GM18867 (cell line): ENCODE measurements around the gene PRR9.
"Not testable (repeated sequence)": the region's sequence is repeated elsewhere in the genome, so short reads cannot be mapped to it uniquely, and the experiment has no call there.

Experiments
- ATAC-seq: cut with Tn5 transposase; IDR thresholded peaks from one replicate; pipeline ENCODE4 v1.9.1; 2021; ENCODE audit warnings: mild to moderate bottlenecking, moderate library complexity; ENCODE audit not compliant: unreplicated experiment

Gene PRR9

GRCh38 chr1:153217212-153217611 lies at the start of gene PRR9:
Gene PRR9 (plus strand): TSS chr1:153217584. CDS start chr1:153218145, 561 bp downstream.
- ATAC-seq: no peak

DNA sequence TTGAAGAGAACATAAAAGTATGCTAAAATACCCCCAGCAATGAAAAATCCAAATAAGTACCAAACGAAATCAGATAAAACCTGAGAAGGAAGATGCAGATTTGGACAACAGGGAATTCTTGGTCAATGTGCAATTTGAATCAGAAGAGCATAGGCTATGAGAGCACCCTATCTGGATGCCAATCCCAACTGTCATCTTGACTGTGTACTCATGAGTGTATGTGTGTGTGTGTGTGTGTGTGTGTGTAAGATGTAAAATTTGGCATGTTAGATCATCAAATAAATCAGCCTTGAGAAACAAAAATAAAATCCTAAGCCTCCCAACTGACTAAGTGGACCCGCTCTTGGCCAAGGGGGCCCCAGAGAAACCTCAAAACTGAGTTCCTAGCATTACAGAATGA lies 48.7 kb upstream of the PRR9 start:
- no peak for ATAC-seq

GRCh38 chr1:153174624-153175023 lies 42.8 kb upstream of the PRR9 start:
- no peak for ATAC-seq

- ATAC-seq: no peak
Observed at GRCh38 chr1:153178922-153179321, 38.5 kb upstream of the PRR9 start.

DNA sequence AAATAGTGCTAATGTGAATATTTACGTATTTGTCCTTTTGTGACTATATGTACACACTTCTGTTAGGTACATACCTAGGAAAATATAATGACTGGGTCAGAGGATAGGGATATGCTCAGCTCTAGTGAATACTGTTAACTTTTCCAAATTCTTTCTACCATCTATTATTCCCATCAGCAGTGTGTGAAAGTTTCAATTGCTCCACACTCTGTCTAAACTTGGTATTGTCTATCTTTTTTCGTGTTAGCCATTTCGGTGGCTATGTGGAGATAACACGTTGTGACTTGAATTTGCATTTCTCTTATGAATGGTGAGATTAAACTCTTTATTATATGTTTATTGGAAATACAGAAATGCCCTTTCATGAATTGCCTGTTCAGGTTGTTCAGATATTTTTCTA lies 36.8 kb upstream of the PRR9 start:
- ATAC-seq: no peak

- ATAC-seq: not testable (repeated sequence)
Observed at GRCh38 chr1:153188301-153188700, 29.1 kb upstream of the PRR9 start.

DNA sequence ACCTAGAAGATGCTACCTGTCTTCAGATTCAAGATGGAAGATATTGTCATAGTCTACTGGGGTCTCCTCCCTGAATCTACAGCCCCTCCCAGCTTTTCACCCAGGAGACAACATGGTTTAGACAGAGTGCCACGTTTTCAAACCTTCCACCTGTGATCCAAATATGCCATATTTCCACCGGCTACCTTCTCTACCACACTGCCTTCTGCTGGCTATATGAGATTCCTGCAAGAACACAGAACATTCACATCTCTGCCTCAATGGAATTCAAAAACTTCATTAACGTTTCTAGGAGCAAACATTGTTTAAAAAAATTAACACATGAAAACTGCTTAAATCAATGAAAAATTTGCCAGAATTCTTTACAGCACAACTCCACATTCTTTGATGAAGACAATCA lies 27.0 kb upstream of the PRR9 start:
- no peak for ATAC-seq

- ATAC-seq: no peak
Observed at GRCh38 chr1:153192697-153193096, 24.7 kb upstream of the PRR9 start.

DNA sequence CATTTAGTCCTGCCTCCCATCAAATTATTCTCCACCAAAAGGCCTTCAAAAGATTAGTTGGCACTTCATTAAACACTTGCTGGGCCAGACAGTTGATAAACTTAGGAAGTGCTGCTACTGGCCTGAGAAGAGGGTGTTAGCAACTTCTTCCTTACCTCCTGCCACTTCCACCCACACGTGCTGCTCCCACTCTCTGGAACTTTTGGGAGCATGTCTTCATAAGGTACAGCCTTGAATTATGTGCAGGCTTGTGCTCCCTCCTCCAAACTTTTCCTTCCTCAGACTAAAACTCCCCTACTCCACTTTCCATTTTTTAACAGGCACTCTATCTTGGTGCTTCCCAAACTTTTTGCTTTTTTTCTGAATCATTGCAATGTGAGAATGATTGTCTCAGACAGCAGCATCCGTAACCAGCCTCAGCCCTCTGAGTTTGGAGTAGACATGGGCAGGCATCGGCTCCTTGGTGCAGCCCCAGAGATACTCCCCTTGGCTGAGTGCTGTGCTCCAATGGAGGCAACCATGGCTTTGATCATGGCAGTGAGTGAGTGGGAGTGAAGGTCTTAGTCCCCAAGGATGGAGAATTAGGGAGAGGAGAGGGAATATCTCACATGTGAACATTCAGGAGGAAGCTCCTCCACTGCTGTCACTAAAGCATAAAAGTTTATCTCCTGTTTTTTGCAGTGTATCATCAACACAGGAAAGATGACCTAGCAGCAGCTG lies 22.9 kb upstream of the PRR9 start:
- ATAC-seq: no peak

GRCh38 chr1:153195216-153195615 lies 22.2 kb upstream of the PRR9 start:
- no peak for ATAC-seq

GRCh38 chr1:153202006-153202405 lies 15.4 kb upstream of the PRR9 start:
- no peak for ATAC-seq

DNA sequence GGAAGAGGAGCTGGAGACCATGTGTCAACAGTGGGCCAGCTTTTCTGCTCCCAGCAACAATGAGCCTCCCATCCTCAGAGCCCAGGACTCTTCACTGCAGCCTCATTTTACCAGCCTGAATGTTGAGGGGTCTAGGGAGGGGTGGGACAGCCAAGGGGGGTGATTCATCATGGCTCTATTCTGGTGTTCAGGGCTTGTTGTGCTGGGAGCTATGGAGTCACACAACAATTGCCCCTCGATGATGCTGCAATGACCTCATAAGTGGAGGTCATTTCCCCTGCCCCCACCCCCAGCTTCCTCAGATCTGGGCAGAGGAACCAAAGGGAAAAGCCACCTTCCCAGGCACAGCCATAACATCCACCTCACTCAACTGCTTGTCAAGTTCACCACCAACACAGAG lies 14.3 kb upstream of the PRR9 start, which contains the start of gene LELP1:
Gene LELP1 (plus strand): TSS at position 301 of the 400 bp plus-strand sequence. CDS start 1,278 bp downstream, outside the sequence.
- no peak for ATAC-seq

DNA sequence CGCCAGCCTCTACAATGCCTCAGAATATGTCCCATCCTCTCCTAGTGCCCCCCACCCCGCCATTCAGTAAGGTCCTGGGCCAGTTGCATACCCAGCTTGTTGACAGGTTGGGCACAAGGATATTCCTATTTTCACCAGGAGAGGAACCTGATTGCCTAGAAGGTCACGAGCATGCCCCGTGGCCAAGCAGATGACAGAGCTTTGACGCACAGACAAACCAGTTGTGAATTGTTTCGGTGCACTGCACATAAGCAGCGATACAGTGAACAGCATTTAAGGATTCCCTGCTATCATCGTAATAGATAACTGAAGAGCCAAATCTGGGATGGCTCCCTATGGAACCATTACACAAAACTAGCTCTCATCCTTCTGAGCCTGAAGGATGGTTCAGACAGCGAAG lies 10.8 kb upstream of the PRR9 start:
- ATAC-seq: no peak

- no peak for ATAC-seq
Observed at GRCh38 chr1:153210206-153210605, 7.2 kb upstream of the PRR9 start.

DNA sequence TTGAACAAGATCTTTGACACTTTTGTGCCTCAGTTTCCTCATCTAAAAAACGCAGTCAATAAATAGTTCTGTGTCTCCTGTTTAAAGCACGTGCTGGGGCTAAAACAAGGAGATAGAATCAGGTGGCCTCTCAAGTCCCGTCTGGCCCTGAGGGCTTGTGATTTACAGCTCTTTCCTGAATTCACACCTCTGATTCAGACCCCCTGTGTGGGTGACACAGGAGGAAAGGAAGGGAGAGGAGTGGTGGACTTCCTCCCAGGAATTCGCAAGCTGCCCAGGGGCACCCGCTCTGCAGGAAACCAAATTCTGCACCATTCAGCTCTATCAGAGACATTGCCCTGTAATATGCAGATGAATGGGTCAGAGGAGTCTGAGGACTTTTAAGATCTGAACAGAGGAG lies 5.2 kb upstream of the PRR9 start:
- no peak for ATAC-seq

- ATAC-seq: no peak
Observed at GRCh38 chr1:153213519-153213918, 3.9 kb upstream of the PRR9 start.

- ATAC-seq: no peak
Observed at GRCh38 chr1:153217744-153218416, 496 bp downstream of the PRR9 start.

DNA sequence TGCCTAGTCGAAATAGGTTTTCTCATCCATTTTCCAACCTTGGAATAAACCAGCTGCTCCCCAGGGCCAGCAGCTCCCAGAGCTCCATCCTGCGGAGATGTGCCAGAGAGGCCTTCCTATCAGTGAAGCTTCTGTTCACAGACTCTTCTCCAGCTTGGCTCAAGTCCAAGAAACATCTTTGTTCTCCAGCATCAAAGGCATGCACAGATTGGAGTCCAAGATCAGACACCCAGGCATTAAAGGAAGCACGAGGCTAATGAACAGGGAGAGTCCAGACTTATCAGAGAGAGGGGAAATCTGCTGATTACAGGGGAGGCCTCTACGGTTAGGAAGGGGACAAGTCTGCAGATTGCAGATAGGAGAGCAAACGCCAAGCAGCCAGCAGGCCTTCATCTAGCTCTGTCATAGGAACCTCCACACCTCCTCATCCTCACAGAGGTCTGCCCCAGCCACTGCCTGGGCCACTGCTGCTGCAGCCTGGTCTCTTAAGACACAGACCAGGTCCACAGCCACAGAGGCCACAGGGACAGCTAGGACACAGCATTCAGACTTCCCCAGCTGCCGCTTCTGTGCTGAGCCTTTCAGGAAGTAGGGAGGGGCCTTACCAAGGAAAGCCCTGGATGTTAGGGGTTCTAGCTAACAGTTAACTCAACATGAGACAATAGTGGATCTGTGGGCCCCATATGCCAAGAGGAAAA lies 3.4 kb downstream of the PRR9 start:
- no peak for ATAC-seq

- ATAC-seq: peak; percentile 88
Observed at GRCh38 chr1:153223040-153223891, 5.9 kb downstream of the PRR9 start.

DNA sequence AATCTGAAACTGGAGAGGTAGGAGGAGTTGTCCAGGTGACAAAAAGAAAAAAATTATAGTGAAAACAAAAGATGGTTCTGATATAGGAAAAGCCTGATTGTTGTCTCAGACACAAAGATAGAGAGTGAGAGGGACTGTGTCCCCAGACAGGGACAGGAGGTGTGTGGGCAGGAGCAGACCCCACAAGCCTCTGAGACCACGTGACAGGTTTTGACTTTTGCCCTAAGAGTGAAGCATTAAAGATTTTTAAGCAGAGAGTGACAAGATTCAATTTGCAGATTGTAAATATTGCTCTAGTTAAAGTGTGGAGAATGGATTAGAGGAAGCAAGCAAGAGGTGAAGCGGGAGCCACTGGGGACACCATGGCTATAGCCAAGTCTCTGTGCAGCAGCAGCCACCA lies 10.4 kb downstream of the PRR9 start:
- ATAC-seq: no peak

- ATAC-seq: no peak
Observed at GRCh38 chr1:153228491-153228890, 11.1 kb downstream of the PRR9 start.
